Astrocyte of the cerebellum (primary cell): ENCODE data around the gene OAS3.
"Not testable (repeated sequence)": the region's sequence is repeated elsewhere in the genome, so short reads cannot be mapped to it uniquely, and the experiment has no call there.

Experiments
- DNase-seq: peaks from one replicate; pipeline ENCODE4 v3.0.0-alpha.2; 2011; ENCODE audit warnings: low read depth
- H3K4me3 ChIP-seq: 2 replicates; pipeline ENCODE4 v1.5.1; 2011; ENCODE audit warnings: mild to moderate bottlenecking, low read depth, low read length, moderate library complexity
- CTCF ChIP-seq: IDR thresholded peaks from 2 replicates; pipeline ENCODE4 v1.5.1; 2012; ENCODE audit warnings: low read length, low read depth, moderate library complexity, mild to moderate bottlenecking; ENCODE audit errors: missing control alignments
- in situ Hi-C: cut with HindIII; loops from 2 replicates; pipeline ENCODE4 v1.10.0; 2017; ENCODE audit warnings: low sequenced_read_pairs

OAS3 gene

GRCh38 chr12:112950701-112951100 is 12.4 kb downstream of the OAS3 start:
- in situ Hi-C loops, result no loop called here
- no peak for TF ChIP-seq CTCF
- DNase-seq, result no peak
- no peak overlapping the region for H3K4me3 ChIP-seq

GRCh38 chr12:112957125-112957524 is 18.9 kb downstream of the OAS3 start:
- H3K4me3 ChIP-seq, in situ Hi-C loops, DNase-seq: not testable (repeated sequence)

GRCh38 chr12:112961074-112961473 is 22.8 kb downstream of the OAS3 start:
- in situ Hi-C loops, result no loop called here
- TF ChIP-seq CTCF, result no peak
- no peak overlapping the region for H3K4me3 ChIP-seq
- no peak for DNase-seq

- no peak for DNase-seq
- H3K4me3 ChIP-seq, result no peak overlapping the region
- TF ChIP-seq CTCF, result no peak
- in situ Hi-C loops, result no loop called here
These were observed 23.3 kb downstream of the OAS3 start for GRCh38 chr12:112961536-112961935.

GRCh38 chr12:112962561-112962960 is 24.3 kb downstream of the OAS3 start:
- DNase-seq, result no peak

GRCh38 chr12:112963227-112963861 is 25.1 kb downstream of the OAS3 start:
- H3K4me3 ChIP-seq, result no peak overlapping the region
- no peak for DNase-seq
- TF ChIP-seq CTCF, result no peak
- in situ Hi-C loops, result no loop called here

More at GRCh38 chr12:112962561-112962960, 24.3 kb downstream of the OAS3 start:
- no peak overlapping the region for H3K4me3 ChIP-seq
- TF ChIP-seq CTCF, result no peak
- in situ Hi-C loops, result no loop called here

- in situ Hi-C loops, result no loop called here
- DNase-seq, result no peak
These were observed 25.9 kb downstream of the OAS3 start for GRCh38 chr12:112964067-112964670.

More at GRCh38 chr12:112964067-112964670, 25.9 kb downstream of the OAS3 start:
- no peak overlapping the region for H3K4me3 ChIP-seq
- no peak for TF ChIP-seq CTCF
